AG04449 (cell line): Measurements from ENCODE around the gene FEM1A.
"Not testable (repeated sequence)": the region's sequence is repeated elsewhere in the genome, so short reads cannot be mapped to it uniquely, and the experiment has no call there.

Experiments used
- CTCF ChIA-PET: fragments of 350-600 bp; formaldehyde crosslinking; extraction: SDS; loops from one replicate; lab custom pipeline; 2021; ENCODE audit warnings: antibody characterized with exemption; lab: Yijun Ruan, JAX
- POLR2A ChIA-PET: fragments of 400-600, 350-600 bp; formaldehyde crosslinking; extraction: SDS; loops from one replicate; lab custom pipeline; 2020; ENCODE audit warnings: antibody characterized with exemption, inconsistent platforms; lab: Yijun Ruan, JAX
- DNase-seq: peaks from one replicate; pipeline ENCODE4 v3.0.0-alpha.2; 2010; ENCODE audit warnings: low read depth, low spot score
- H3K4me3 ChIP-seq: 2 replicates; pipeline ENCODE4 v1.5.1; 2011; ENCODE audit warnings: low read depth, mild to moderate bottlenecking, control low read depth, low read length
- TF ChIP-seq, protein P1 (sequence below): IDR thresholded peaks from one replicate; pipeline ENCODE4 v1.5.1; 2011; ENCODE audit warnings: mild to moderate bottlenecking, moderate library complexity, low read length, control low read depth, inconsistent platforms; ENCODE audit not compliant: insufficient read depth; ENCODE audit errors: missing control alignments

The FEM1A gene, protein sequence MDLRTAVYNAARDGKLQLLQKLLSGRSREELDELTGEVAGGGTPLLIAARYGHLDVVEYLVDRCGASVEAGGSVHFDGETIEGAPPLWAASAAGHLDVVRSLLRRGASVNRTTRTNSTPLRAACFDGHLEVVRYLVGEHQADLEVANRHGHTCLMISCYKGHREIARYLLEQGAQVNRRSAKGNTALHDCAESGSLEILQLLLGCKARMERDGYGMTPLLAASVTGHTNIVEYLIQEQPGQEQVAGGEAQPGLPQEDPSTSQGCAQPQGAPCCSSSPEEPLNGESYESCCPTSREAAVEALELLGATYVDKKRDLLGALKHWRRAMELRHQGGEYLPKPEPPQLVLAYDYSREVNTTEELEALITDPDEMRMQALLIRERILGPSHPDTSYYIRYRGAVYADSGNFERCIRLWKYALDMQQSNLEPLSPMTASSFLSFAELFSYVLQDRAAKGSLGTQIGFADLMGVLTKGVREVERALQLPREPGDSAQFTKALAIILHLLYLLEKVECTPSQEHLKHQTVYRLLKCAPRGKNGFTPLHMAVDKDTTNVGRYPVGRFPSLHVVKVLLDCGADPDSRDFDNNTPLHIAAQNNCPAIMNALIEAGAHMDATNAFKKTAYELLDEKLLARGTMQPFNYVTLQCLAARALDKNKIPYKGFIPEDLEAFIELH

DNA sequence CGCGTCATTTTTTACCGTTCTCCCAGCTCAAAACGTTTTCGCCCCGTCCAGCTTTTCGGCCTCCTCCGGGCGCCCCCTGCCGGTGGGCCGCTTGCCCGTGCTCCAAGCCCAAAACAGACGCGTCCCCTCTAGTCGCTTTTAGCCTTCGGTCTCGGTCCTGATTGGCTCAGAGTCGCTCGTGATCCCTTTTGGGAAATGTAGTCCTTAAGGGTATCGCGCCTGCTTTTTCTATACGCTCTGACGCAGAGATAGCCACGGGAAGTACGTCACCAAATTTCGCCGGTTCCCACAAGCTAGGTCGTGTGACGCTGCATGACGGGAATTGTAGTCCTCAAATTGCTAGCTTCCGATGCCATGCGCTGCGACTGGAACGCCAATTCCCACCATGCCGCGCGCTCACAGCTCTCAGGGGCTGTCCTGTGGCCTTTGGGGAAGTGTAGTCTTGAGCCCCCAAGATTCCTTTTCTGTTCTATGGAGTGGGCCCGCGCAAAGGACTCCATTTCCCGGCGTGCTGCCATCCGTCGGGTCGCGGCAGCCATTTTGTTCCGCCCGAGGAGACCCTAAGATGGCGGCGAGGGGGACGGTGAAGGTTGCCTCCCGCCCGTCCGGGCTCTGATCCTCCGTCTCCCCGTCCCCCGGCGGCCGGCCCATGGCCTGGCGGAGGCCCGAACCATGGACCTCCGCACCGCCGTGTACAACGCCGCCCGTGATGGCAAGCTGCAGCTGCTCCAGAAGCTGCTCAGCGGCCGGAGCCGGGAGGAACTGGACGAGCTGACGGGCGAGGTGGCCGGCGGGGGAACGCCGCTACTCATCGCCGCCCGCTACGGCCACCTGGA lies at the start of gene FEM1A:
Gene FEM1A (plus strand): TSS at position 552 of the 836 bp plus-strand sequence. CDS start 121 bp downstream, at position 673.
- H3K4me3 ChIP-seq = peak within 1 kb of the TSS; percentile 76
- ChIA-PET POLR2A (interaction anchor here (0.5 to 1.9 kb wide), 11 partner anchors 20 to 177 kb away, joined by 3 to 7 read pairs (median 4); partner anchors contain the start of genes KDM4B and PLIN3), CTCF (interaction anchor here (0.6 to 10.5 kb wide), 34 partner anchors 9 to 233 kb away, joined by 3 to 315 read pairs (median 5); partner anchors contain the start of genes DPP9 and KDM4B)

DNA sequence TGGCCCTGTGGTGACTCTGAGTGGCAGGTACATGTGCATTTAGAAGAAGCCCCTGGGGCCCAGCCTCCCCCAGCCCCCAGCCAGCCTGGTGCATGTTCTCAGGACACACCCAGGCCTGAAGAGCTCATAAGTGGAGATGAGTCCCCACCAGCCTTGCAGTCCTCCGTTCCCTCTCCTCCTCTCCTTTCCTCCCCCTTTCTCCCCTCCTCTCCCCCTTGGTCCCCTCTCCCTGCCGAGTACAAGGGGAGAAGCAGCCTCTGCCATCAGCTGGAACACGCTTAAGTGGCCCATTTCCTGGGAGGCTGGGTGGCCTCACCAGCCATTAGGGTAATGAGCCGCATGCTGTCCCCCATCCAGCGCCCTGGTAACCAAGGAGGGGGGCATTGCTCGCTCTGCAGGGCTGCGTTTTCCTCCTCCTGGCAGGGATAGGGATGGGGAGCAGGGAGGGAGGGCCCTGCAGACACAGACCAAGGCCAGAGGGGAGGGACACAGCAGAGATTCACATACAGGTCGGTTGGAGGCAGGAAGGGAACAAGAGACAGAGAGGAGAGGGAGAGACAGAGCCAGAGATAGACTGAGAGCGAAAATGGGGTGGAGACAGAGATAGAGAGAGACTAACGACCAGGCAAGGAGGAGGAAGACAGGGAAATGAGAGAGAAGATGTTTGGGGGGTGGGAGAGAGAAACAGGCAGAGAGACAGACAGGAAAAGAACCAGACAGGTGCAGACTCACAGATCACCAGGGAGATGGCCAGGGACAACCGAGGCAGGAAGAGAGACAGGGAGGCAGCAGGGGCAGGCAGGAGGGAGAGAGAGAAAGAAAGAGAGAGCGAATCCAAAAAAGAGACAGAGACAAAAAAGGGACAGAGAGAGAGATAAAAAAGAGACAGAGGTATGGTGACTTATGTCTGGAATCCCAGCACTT lies 48.5 kb upstream of the FEM1A start:
- TF ChIP-seq, protein P1, sequence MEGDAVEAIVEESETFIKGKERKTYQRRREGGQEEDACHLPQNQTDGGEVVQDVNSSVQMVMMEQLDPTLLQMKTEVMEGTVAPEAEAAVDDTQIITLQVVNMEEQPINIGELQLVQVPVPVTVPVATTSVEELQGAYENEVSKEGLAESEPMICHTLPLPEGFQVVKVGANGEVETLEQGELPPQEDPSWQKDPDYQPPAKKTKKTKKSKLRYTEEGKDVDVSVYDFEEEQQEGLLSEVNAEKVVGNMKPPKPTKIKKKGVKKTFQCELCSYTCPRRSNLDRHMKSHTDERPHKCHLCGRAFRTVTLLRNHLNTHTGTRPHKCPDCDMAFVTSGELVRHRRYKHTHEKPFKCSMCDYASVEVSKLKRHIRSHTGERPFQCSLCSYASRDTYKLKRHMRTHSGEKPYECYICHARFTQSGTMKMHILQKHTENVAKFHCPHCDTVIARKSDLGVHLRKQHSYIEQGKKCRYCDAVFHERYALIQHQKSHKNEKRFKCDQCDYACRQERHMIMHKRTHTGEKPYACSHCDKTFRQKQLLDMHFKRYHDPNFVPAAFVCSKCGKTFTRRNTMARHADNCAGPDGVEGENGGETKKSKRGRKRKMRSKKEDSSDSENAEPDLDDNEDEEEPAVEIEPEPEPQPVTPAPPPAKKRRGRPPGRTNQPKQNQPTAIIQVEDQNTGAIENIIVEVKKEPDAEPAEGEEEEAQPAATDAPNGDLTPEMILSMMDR = no peak
- ChIA-PET POLR2A (no interaction called here), CTCF (interaction anchor here (1.0 to 6.4 kb wide), 4 partner anchors 11 to 61 kb away, joined by 3 to 41 read pairs (median 9); partner anchors contain the start of gene FEM1A)
- H3K4me3 ChIP-seq = no peak overlapping the region
- DNase-seq = no peak

More for the DNA sequence above, at the start of gene FEM1A:
- TF ChIP-seq, protein P1 = peak; percentile 97
- DNase-seq = peak; percentile 100

DNA sequence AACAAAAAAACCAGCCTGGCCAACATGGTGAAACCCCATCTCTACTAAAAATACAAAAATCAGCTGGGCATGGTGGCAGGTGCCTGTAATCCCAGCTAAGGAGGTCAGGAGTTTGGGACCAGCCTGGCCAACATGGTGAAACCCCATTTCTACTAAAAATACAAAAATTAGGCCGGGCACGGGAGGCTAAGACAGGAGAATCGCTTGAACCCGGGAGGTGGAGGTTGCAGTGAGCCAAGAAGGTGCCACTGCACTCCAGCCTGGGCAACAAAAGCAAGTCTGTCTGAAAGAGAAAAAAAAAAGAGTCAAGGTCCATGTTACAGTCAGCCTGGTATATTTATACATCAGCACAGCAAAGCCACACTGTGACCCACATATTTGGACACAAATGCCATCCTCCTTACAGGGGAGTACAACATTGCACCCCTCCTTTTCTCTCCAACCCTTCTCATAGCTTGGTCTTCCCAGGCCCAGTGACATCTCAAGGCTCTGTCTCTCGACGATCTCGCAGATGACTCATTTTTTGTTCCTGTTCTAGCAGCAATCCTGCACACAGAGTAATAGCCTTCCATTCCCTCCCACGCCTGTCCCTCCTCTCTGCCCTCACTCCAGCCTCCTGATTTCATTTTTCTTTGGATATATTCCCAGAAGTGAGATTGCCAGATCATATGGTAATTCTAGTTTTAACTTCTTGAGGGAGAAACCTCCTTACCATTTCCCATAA lies 46.9 kb upstream of the FEM1A start:
- CTCF ChIA-PET = interaction anchor here (1.6 to 6.4 kb wide), 3 partner anchors 9 to 46 kb away, joined by 4 to 41 read pairs (median 24); partner anchors contain the start of gene FEM1A
- POLR2A ChIA-PET = interaction anchor here (0.7 kb wide), 2 partner anchors 47 to 62 kb away, joined by 3 to 4 read pairs; partner anchors contain the start of gene FEM1A
- TF ChIP-seq, protein P1 = no peak
- DNase-seq = peak; percentile 75
- no peak overlapping the region for H3K4me3 ChIP-seq

DNA sequence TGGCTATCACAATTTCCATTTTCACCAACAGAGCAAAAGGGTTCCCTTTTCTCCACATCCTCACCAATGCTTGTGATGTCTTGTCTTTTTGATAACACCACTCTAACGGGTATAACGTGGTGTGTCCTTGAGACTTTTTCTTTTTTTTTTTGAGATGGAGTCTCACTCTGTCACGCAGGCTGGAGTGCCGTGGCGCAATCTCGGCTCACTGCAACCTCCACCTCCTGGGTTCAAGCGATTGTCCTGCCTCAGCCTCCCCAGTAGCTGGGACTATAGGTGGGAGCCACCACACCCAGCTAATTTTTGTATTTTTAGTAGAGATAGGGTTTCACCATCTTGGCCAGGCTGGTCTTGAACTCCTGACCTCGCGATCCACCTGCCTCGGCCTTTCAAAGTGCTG lies 46.4 kb upstream of the FEM1A start:
- H3K4me3 ChIP-seq, POLR2A ChIA-PET, DNase-seq: not testable (repeated sequence)
- CTCF ChIA-PET = interaction anchor here (1.6 to 6.4 kb wide), 3 partner anchors 9 to 46 kb away, joined by 4 to 41 read pairs (median 24); partner anchors contain the start of gene FEM1A

DNA sequence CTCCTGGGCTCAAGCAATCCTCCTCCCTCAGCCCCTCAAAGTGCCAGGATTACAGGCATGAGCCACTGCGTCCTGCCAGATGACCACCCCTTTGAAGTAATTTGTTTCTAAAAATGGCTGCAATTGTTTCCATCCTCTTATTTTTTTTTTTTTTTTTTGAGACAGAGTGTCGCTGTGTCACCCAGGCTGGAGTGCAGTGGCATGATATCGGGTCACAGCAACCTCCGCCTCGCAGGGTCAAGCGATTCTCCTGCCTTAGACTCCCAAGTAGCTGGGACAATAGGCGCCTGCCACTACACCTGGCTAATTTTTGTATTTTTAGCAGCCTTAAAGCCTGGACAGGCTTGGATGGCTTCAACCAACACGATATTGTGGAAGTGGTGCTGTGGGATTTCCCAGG lies 45.5 kb upstream of the FEM1A start:
- TF ChIP-seq, protein P1 = no peak
- CTCF ChIA-PET = interaction anchor here (1.6 to 6.4 kb wide), 3 partner anchors 8 to 45 kb away, joined by 4 to 41 read pairs (median 24); partner anchors contain the start of gene FEM1A

More for the DNA sequence above, 45.5 kb upstream of the FEM1A start:
- H3K4me3 ChIP-seq = no peak overlapping the region
- POLR2A ChIA-PET = no interaction called here
- no peak for DNase-seq
